Measurements from ENCODE around the gene MUC20.
"Not testable (repeated sequence)": the region's sequence is repeated elsewhere in the genome, so short reads cannot be mapped to it uniquely, and the experiment has no call there.

Gene MUC20

GRCh38 chr3:195710126-195710905 lies 10.5 kb upstream of the MUC20 start:
- not testable (repeated sequence) for DNase-seq (ENCODE audit: low read depth in 2 of 2, low spot score in 1 of 2)

GRCh38 chr3:195711091-195711812 lies 9.5 kb upstream of the MUC20 start:
- DNase-seq (ENCODE audit: low read depth in 2 of 2, low spot score in 1 of 2) = not testable (repeated sequence)

- DNase-seq (ENCODE audit: low read depth in 2 of 2, low spot score in 1 of 2) = no peak
These were observed 8.8 kb upstream of the MUC20 start for GRCh38 chr3:195711813-195712534.

- DNase-seq (ENCODE audit: low read depth in 2 of 2, low spot score in 1 of 2) = not testable (repeated sequence)
These were observed 8.3 kb upstream of the MUC20 start for GRCh38 chr3:195712535-195712910.

- DNase-seq (ENCODE audit: low read depth in 2 of 2, low spot score in 1 of 2) = not testable (repeated sequence)
These were observed 7.6 kb upstream of the MUC20 start for GRCh38 chr3:195713150-195713549.

- DNase-seq (ENCODE audit: low read depth in 2 of 2, low spot score in 1 of 2) = no peak
These were observed 6.3 kb upstream of the MUC20 start for GRCh38 chr3:195714380-195715011.

- DNase-seq (ENCODE audit: low read depth in 2 of 2, low spot score in 1 of 2) = no peak
These were observed 5.6 kb upstream of the MUC20 start for GRCh38 chr3:195715134-195715533.

GRCh38 chr3:195715583-195716266 lies 5.1 kb upstream of the MUC20 start:
- DNase-seq (ENCODE audit: low read depth in 2 of 2, low spot score in 1 of 2) = no peak

GRCh38 chr3:195717416-195717815 lies 3.4 kb upstream of the MUC20 start:
- no peak for DNase-seq (ENCODE audit: low read depth in 2 of 2, low spot score in 1 of 2)

GRCh38 chr3:195717852-195718476 lies 2.8 kb upstream of the MUC20 start:
- DNase-seq (ENCODE audit: low read depth in 2 of 2, low spot score in 1 of 2) = no peak

GRCh38 chr3:195718477-195718984 lies 2.2 kb upstream of the MUC20 start:
- DNase-seq (ENCODE audit: low read depth in 2 of 2, low spot score in 1 of 2) = no peak

GRCh38 chr3:195719514-195720254 lies 1.1 kb upstream of the MUC20 start:
- not testable (repeated sequence) for DNase-seq (ENCODE audit: low read depth in 2 of 2, low spot score in 1 of 2)

- DNase-seq (ENCODE audit: low read depth in 2 of 2, low spot score in 1 of 2) = not testable (repeated sequence)
These were observed 1.6 kb downstream of the MUC20 start for GRCh38 chr3:195722139-195722995.

GRCh38 chr3:195722996-195723345 lies 2.2 kb downstream of the MUC20 start:
- DNase-seq (ENCODE audit: low read depth in 2 of 2, low spot score in 1 of 2) = not testable (repeated sequence)

- not testable (repeated sequence) for DNase-seq (ENCODE audit: low read depth in 2 of 2, low spot score in 1 of 2)
These were observed 3.6 kb downstream of the MUC20 start for GRCh38 chr3:195724363-195724762.

- DNase-seq (ENCODE audit: low read depth in 2 of 2, low spot score in 1 of 2) = not testable (repeated sequence)
These were observed 5.3 kb downstream of the MUC20 start for GRCh38 chr3:195725916-195726740.

GRCh38 chr3:195727606-195728195 lies 6.9 kb downstream of the MUC20 start:
- DNase-seq (ENCODE audit: low read depth in 2 of 2, low spot score in 1 of 2) = no peak
